Rectal smooth muscle tissue (tissue), 1 donor: ENCODE data around the gene SPATA33.
"Not testable (repeated sequence)": the region's sequence is repeated elsewhere in the genome, so short reads cannot be mapped to it uniquely, and the experiment has no call there.

ENCODE experiments used
- H3K27ac ChIP-seq: one replicate; pipeline ENCODE4 v1.7.0; 2013; ENCODE audit warnings: low read depth, low read length, inconsistent platforms
- H3K27me3 ChIP-seq: one replicate; pipeline ENCODE4 v1.7.0; 2013; ENCODE audit warnings: low read length; ENCODE audit not compliant: control insufficient read depth, insufficient read depth
- H3K36me3 ChIP-seq: one replicate; pipeline ENCODE4 v1.7.0; 2013; ENCODE audit warnings: low read length; ENCODE audit not compliant: control insufficient read depth, insufficient read depth
- H3K4me1 ChIP-seq: one replicate; pipeline ENCODE4 v1.7.0; 2013; ENCODE audit warnings: low read length; ENCODE audit not compliant: control insufficient read depth, insufficient read depth
- H3K4me3 ChIP-seq: one replicate; pipeline ENCODE4 v1.7.0; 2013; ENCODE audit warnings: low read length
- H3K9ac ChIP-seq: one replicate; pipeline ENCODE4 v1.7.0; 2013; ENCODE audit warnings: low read length

The SPATA33 gene

GRCh38 chr16:89656435-89657121, 1.1 kb upstream of the SPATA33 start:
- H3K9ac ChIP-seq = no peak overlapping the region

GRCh38 chr16:89658221-89658879, 714 bp downstream of the SPATA33 start:
- Histone ChIP-seq H3K9ac (peak overlapping the region; percentile 57), H3K27me3 (no peaks in the 10 kb centered on the region), H3K36me3 (peaks cover 5% of the 10 kb centered on the region), H3K4me3 (peak overlapping the region; percentile 98), H3K4me1 (peaks cover 12% of the 10 kb centered on the region), H3K27ac (peak overlapping the region; percentile 58)

More at GRCh38 chr16:89656435-89657121, 1.1 kb upstream of the SPATA33 start:
- H3K36me3 ChIP-seq = peaks cover 5% of the 10 kb centered on the region
- no peaks in the 10 kb centered on the region for H3K27me3 ChIP-seq
- peaks cover 12% of the 10 kb centered on the region for H3K4me1 ChIP-seq
- no peak overlapping the region for H3K27ac ChIP-seq
- H3K4me3 ChIP-seq = peak overlapping the region; percentile 98

- no peaks in the 10 kb centered on the region for H3K27me3 ChIP-seq
- peaks cover 12% of the 10 kb centered on the region for H3K4me1 ChIP-seq
- H3K36me3 ChIP-seq = peaks cover 5% of the 10 kb centered on the region
- H3K9ac ChIP-seq = no peak overlapping the region
- no peak overlapping the region for H3K27ac ChIP-seq
- no peak overlapping the region for H3K4me3 ChIP-seq
These were observed 2.5 kb downstream of the SPATA33 start for GRCh38 chr16:89660146-89660545.

GRCh38 chr16:89661215-89661614, 3.6 kb downstream of the SPATA33 start:
- no peak overlapping the region for H3K9ac ChIP-seq
- no peak overlapping the region for H3K4me3 ChIP-seq
- H3K27me3 ChIP-seq = no peaks in the 10 kb centered on the region
- H3K27ac ChIP-seq = no peak overlapping the region
- H3K4me1 ChIP-seq = peaks cover 12% of the 10 kb centered on the region
- H3K36me3 ChIP-seq = peaks cover 5% of the 10 kb centered on the region

- H3K9ac ChIP-seq, H3K27me3 ChIP-seq, H3K36me3 ChIP-seq, H3K27ac ChIP-seq, H3K4me1 ChIP-seq, H3K4me3 ChIP-seq: not testable (repeated sequence)
These were observed 6.6 kb downstream of the SPATA33 start for GRCh38 chr16:89664238-89664637.

- not testable (repeated sequence) for H3K27me3 ChIP-seq, H3K4me1 ChIP-seq, H3K36me3 ChIP-seq, H3K27ac ChIP-seq, H3K4me3 ChIP-seq, H3K9ac ChIP-seq
These were observed 9.4 kb downstream of the SPATA33 start for GRCh38 chr16:89667000-89667399.

- Histone ChIP-seq H3K9ac (no peak overlapping the region), H3K27me3 (no peaks in the 10 kb centered on the region), H3K4me3 (no peak overlapping the region), H3K36me3 (no peaks in the 10 kb centered on the region), H3K4me1 (no peaks in the 10 kb centered on the region), H3K27ac (no peak overlapping the region)
These were observed 10.0 kb downstream of the SPATA33 start for GRCh38 chr16:89667633-89668032.

GRCh38 chr16:89668790-89669158, 11.1 kb downstream of the SPATA33 start:
- Histone ChIP-seq H3K36me3 (no peaks in the 10 kb centered on the region), H3K4me3 (no peak overlapping the region), H3K27me3 (no peaks in the 10 kb centered on the region), H3K4me1 (no peaks in the 10 kb centered on the region), H3K27ac (no peak overlapping the region), H3K9ac (no peak overlapping the region)

- Histone ChIP-seq H3K4me1 (no peaks in the 10 kb centered on the region), H3K9ac (no peak overlapping the region), H3K27me3 (no peaks in the 10 kb centered on the region), H3K4me3 (no peak overlapping the region), H3K27ac (no peak overlapping the region), H3K36me3 (no peaks in the 10 kb centered on the region)
These were observed 12.1 kb downstream of the SPATA33 start for GRCh38 chr16:89669755-89670154.

GRCh38 chr16:89670496-89671431, 13.1 kb downstream of the SPATA33 start:
- Histone ChIP-seq H3K27me3 (no peaks in the 10 kb centered on the region), H3K4me3 (no peak overlapping the region), H3K4me1 (no peaks in the 10 kb centered on the region), H3K36me3 (no peaks in the 10 kb centered on the region), H3K27ac (no peak overlapping the region), H3K9ac (no peak overlapping the region)

- not testable (repeated sequence) for H3K27ac ChIP-seq, H3K9ac ChIP-seq, H3K27me3 ChIP-seq
These were observed 13.9 kb downstream of the SPATA33 start for GRCh38 chr16:89671565-89671964.

GRCh38 chr16:89672177-89672941, 14.7 kb downstream of the SPATA33 start:
- no peaks in the 10 kb centered on the region for H3K36me3 ChIP-seq
- no peaks in the 10 kb centered on the region for H3K4me1 ChIP-seq
- no peak overlapping the region for H3K27ac ChIP-seq
- H3K4me3 ChIP-seq = no peak overlapping the region
- no peak overlapping the region for H3K9ac ChIP-seq
- H3K27me3 ChIP-seq = no peaks in the 10 kb centered on the region

More at GRCh38 chr16:89671565-89671964, 13.9 kb downstream of the SPATA33 start:
- H3K36me3 ChIP-seq, H3K4me1 ChIP-seq, H3K4me3 ChIP-seq: not testable (repeated sequence)
